ENCODE measurements around the gene IDE. TPM values are rescaled to one million over a fixed set of nuclear protein-coding genes. Genes with fewer than 3 reads are reported as not detected.

The IDE gene
- total and polyA plus RNA-seq, 9 of the 15 experiments (the other 6 are each of a cell fraction or from before 2014, with no cell fraction given) = 10.2 to 50.6 (median 33.2) TPM

GRCh38 chr10:92542458-92542857 is 31.4 kb downstream of the IDE start (continued):
- TF ChIP-seq IFI16 (CRISPR knock-in tag; IDR thresholded peaks at IDR 0.05) (no peak), POLR2AphosphoS5 (IDR thresholded peaks at IDR 0.05; ENCODE audit: control insufficient read depth, insufficient read depth, low read depth, low read length) (no peak), MBD2 (IDR thresholded peaks at IDR 0.05; ENCODE audit: borderline replicate concordance, low read depth) (no peak), BHLHE40 (IDR thresholded peaks at IDR 0.05; ENCODE audit: low read length) (no peak), HDAC3 (IDR thresholded peaks at IDR 0.05; ENCODE audit: borderline replicate concordance, partially characterized antibody) (no peak), ZNF274 (IDR thresholded peaks at IDR 0.05; ENCODE audit: borderline replicate concordance, low read depth, low read length) (no peak), SRSF7 (optimal IDR thresholded peaks at IDR 0.05; ENCODE audit: low read depth, low read length) (no peak), MCM7 (IDR thresholded peaks at IDR 0.05) (no peak), KDM5B (IDR thresholded peaks at IDR 0.05; ENCODE audit: insufficient replicate concordance, low read depth, low read length) (no peak)

GRCh38 chr10:92541583-92541982 is 32.3 kb downstream of the IDE start:
- peaks cover 32% of the 10 kb centered on the region for H3K36me3 ChIP-seq (ENCODE audit: control insufficient read depth, insufficient read depth, low read length)
- ChIA-PET CTCF (ENCODE audit: low intra/inter-chr PET ratio) (no interaction called here), POLR2A (interaction anchor here (0.8 to 2.0 kb wide), 2 partner anchors 10 to 30 kb away, joined by 4 to 5 read pairs; no protein-coding TSS in a partner anchor)
- H2AFZ ChIP-seq (ENCODE audit: low read depth, low read length) = no peak overlapping the region
- intact Hi-C loops (cut with micrococcal nuclease) = no loop called here
- H3K4me1 ChIP-seq (replicated peaks in 1 of 2; ENCODE audit: control insufficient read depth in 2 of 2, insufficient read depth in 2 of 2, low read length in 2 of 2) = peaks cover 0 to 2% of the 10 kb centered on the region in 2 experiments; a peak in 3 of 5 replicates
- TF ChIP-seq DIDO1 (tag; IDR thresholded peaks at IDR 0.05; ENCODE audit: low read depth) (no peak), PHB2 (IDR thresholded peaks at IDR 0.05; ENCODE audit: low read depth) (no peak), NCOA4 (IDR thresholded peaks at IDR 0.05; ENCODE audit: partially characterized antibody) (no peak), DACH1 (IDR thresholded peaks at IDR 0.05; ENCODE audit: partially characterized antibody) (no peak), SREBF1 (IDR thresholded peaks at IDR 0.05; ENCODE audit: borderline replicate concordance, low read depth, low read length) (no peak), ARNT (IDR thresholded peaks at IDR 0.05) (no peak), HNRNPUL1 (IDR thresholded peaks at IDR 0.05; ENCODE audit: low read length) (no peak), ILK (tag; IDR thresholded peaks at IDR 0.05; ENCODE audit: borderline replicate concordance, low read depth) (no peak), ZNF444 (CRISPR knock-in tag; IDR thresholded peaks at IDR 0.05) (no peak), GTF2F1 (IDR thresholded peaks at IDR 0.05; ENCODE audit: low read depth, low read length) (no peak)
- H3K79me2 ChIP-seq (ENCODE audit: control insufficient read depth, insufficient read depth, low read length) = peaks cover 89% of the 10 kb centered on the region
- DNase-seq (ENCODE audit: extremely low read depth in 1 of 4, low spot score in 3 of 4) = no peak
- H3K9me1 ChIP-seq (ENCODE audit: control insufficient read depth, insufficient read depth, low read length) = peaks cover 3% of the 10 kb centered on the region
- no peak overlapping the region for H3K4me3 ChIP-seq
- no peak overlapping the region for H3K4me2 ChIP-seq (ENCODE audit: insufficient read depth, low read length)
- H3K27me3 ChIP-seq (ENCODE audit: control insufficient read depth in 2 of 2, insufficient read depth in 2 of 2, low read length in 2 of 2) = no peaks in the 10 kb centered on the region
- FAIRE-seq = no peak
- no peak for ATAC-seq
- in situ Hi-C loops (cut with MboI) = no loop called here
- BruUV-seq (replicated peaks) = no TSS peak
- H3K27ac ChIP-seq (ENCODE audit: extremely low read depth, low read depth, low read length) = no peak overlapping the region
- H3K9me3 ChIP-seq (replicated peaks; ENCODE audit: control insufficient read depth, insufficient read depth, low read depth, low read length) = no peaks in the 10 kb centered on the region
- H3K9ac ChIP-seq (ENCODE audit: insufficient read depth in 1 of 2, low read depth in 2 of 2, low read length in 2 of 2) = no peak overlapping the region
- peaks cover 4% of the 10 kb centered on the region; the same call in 1 of the 2 replicates for H4K20me1 ChIP-seq (replicated peaks; ENCODE audit: control insufficient read depth, insufficient read depth, low read length)

Measured in K562 (cell line).